Middle frontal gyrus (tissue), 1 donor: ENCODE measurements around the gene L3MBTL4.
"Not testable (repeated sequence)": the region's sequence is repeated elsewhere in the genome, so short reads cannot be mapped to it uniquely, and the experiment has no call there.

Experiments
- DNase-seq: peaks from one replicate; pipeline ENCODE4 v3.0.0-alpha.2; 2015; ENCODE audit warnings: low spot score; ENCODE audit errors: extremely low spot score

L3MBTL4 gene

DNA sequence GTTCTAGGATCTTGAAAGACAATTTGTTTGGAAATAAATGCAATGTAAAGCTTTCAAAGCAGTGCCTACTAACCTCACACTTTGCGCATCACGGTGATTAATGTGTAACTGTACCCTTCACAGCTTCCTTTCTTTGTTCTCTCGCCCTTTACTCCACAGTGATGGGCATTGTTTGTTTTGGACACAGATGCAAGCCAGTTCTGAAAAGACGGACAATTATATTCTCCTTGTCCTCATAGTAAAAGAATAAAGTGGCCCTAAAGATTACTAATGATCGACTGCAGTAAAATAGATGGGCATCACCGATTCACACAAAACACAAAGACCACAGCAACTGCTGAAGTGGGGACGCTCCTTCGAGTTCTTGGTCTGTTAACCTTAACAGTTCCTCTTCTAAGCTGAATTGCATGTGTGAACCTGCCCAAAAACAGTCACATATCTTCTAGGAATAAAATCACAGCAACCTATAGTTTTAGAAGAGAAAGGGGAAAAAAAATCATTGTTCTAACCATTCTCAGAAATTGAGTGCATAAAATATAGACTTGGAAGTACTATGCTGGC lies 7.7 kb downstream of the L3MBTL4 start:
- no peak for DNase-seq

GRCh38 chr18:6406075-6406909 lies 8.4 kb downstream of the L3MBTL4 start:
- no peak for DNase-seq

DNA sequence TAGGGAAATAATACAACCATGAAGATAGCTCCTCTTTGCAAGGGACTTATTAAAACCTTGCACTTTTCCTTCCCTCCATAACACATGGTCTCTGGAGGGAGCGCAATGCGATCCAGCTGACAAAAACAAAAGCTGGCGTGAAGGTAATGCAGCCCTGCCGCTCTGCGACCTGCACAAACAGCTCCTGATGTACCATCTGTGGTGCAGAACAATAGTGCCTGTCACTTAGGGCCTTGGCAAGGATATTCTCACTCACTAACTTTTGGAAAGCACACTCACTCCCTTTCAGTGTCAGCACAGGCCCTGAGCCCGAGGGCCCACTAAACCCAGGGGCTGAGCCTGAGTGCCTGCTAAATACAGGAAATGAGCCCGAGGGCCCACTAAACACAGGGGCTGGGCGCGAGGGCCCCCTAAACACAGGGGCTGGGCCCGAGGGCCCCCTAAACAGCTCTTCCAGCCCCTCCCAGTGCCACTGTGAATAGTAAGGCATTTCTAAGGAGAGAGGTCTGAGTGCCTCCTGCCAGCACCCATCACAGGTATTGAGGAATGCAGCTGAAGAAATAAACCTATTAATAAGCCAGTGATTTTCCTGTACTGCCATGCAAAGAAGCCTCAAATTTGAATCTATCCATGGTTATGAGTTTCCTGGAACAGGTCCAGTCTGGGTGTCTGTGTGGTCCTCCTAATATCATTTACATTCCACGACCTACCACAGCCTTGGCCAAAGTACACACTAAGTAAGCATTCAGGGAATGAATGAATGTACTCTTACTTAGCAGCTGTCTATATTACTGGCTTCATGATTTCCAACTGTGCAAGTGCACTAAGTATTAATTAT lies 9.3 kb downstream of the L3MBTL4 start:
- no peak for DNase-seq

DNA sequence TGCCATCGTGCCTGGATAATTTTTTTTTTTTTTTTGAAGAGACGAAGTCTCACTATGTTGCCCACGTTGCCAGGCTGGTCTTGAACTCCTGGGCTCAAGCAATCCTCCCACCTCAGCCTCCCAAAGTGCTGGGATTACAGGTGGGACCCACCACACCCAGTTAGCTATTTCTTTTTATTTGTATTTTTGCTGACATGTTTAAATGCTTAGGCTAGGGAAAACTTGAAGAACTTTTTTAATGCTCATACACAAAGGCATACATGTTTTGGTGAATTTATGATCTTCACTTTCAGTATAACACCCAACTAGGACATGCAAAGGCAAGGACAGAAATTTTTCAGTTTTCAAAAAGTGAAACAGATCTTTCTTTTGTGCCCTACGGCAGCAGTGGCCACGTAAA lies 9.9 kb downstream of the L3MBTL4 start:
- DNase-seq = no peak

DNA sequence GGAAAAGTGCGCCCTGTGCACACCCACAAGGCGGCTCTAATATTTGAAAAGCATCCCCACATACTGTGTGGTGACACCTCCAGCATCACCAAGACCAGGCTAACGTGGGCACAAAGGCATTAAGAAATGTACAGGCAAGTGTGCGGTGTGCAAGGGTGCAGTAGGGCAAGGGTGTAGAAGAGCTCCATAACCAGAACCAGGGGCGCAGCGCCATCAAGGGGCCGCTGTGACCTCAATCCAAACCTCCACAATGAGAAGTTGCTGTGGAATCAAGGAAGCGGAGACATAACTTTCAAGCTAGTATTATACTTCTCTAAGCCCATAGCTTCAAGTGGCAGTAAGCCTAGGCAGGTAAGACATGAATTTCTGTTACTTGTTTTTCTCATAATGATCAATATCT lies 13.0 kb downstream of the L3MBTL4 start:
- DNase-seq = no peak

GRCh38 chr18:6399776-6400175 lies 14.9 kb downstream of the L3MBTL4 start:
- no peak for DNase-seq

GRCh38 chr18:6397931-6398566 lies 16.7 kb downstream of the L3MBTL4 start:
- no peak for DNase-seq

DNA sequence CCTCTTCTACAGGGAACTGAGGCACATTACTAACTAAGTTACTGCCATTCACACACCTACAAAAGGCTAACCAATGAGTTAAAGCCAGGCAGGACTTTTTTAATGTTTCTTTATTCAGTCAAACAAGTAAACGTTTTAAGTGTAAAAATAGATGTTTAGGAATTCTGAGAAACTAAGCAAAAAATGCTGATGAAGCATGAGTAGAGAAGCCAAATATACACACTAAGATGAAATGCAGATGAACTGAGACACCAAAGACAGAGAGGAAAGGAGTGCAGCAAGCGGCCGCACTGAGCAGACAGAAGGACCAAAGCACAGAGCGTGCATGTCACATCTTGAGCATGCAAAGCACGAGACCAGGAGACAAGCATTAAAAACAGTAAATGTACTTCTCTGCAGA lies 17.9 kb downstream of the L3MBTL4 start:
- no peak for DNase-seq

DNA sequence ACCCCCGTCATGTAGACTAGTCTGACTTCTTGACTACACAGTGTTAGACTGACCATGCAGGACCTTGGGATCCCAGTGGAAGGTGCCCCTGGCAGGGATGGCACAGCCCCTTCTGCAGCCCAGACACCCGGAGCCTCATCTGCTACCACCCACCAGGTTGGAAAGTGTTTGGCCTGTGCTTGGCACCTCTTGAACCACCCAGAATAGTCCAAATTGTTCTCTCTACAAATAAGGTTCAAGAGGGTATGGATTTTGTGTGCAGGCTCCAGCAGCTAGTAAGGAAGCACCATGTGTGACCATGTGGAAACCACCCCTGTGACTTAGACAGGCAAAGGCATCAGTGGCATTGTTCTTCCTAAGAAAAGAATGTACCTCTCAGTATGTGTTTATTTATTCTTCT lies 18.4 kb downstream of the L3MBTL4 start:
- DNase-seq = no peak

- no peak for DNase-seq
These were observed 25.7 kb downstream of the L3MBTL4 start for GRCh38 chr18:6389005-6389404.

- DNase-seq = no peak
These were observed 31.7 kb downstream of the L3MBTL4 start for GRCh38 chr18:6382963-6383362.

- DNase-seq = not testable (repeated sequence)
These were observed 37.2 kb downstream of the L3MBTL4 start for GRCh38 chr18:6377473-6377872.

DNA sequence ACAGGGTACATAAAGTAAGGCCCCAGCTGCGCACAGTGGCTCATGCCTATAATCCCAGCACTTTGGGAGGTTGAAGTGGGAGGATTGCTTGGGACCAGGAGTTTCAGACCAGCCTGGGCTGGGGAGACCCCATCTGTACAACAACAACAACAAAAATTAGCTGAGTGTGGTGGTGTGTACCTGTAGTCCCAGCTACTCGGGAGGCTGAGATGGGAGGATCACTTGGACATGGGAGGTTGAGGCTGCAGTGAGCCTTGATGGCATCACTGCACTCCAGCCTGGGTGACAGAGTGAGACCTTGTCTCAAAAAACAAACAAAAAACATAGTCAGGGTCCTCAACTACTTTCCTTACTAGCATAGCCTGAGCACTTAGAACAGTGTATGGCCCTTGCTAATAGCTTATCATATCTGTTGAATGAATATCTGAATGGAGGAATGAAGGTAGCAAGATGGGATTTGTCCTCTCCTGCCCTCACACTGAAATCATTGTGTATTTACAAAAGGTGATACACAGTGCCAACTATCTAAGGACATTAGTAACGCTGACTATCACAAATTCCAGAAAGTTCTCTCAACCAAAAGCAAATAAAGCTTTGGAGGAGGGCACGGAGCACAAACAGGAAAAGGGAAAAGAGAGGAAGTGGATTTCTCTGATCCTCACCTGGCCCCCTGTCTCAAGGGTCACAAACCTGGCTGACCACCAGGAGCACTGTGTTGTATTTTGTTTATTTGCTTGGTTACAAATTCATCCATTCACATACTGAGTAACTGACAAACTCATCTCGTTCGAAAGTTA lies 38.1 kb downstream of the L3MBTL4 start:
- no peak for DNase-seq

DNA sequence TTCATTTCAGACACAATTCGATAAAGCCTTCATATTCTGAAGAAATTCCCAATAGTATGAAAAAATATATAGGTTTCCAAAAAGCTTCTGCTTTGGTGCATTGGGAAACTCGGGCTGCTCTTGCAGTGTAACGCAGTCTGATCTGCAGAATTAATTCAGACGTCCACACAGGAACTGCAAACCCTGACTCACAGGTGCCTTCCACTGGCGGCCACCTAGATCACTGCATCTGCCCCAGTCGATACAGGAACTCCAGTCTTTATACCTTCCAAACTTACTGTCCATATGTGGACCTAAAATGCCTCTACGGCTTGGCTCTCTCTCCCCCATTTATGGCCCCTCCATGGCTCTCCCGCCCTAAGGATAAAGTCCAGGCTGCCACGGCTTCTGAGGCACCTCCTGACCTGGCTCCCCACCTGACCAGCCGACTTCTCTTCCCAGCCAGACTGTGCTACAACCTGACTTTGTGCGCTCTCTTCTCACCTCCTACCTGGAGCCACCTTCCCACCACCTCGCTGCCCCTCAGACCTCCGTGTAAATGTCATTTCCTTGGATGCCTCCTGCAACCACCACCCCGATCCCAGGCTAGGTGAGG lies 39.7 kb downstream of the L3MBTL4 start:
- no peak for DNase-seq

GRCh38 chr18:6374340-6374739 lies 40.4 kb downstream of the L3MBTL4 start:
- no peak for DNase-seq

DNA sequence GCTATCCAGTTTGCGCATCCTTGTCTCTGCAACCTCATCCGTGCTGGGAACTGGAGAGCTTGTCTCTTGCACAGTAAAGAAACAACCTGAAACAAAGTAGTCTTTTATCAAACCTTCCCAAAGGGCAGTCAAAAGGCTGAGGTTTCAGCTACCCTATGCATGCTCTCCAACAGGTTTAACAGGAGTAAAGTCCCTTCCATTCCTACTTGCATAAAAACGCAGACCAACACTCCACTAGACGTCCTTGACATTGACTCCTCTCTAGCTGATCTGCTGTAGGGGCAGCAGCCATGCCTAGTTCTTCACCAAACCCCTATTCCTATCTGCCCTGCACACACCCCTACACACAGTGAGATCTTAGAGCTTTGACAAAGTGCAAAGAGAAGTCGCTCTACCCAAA lies 41.5 kb downstream of the L3MBTL4 start:
- no peak for DNase-seq

GRCh38 chr18:6370886-6371635 lies 43.6 kb downstream of the L3MBTL4 start:
- no peak for DNase-seq

DNA sequence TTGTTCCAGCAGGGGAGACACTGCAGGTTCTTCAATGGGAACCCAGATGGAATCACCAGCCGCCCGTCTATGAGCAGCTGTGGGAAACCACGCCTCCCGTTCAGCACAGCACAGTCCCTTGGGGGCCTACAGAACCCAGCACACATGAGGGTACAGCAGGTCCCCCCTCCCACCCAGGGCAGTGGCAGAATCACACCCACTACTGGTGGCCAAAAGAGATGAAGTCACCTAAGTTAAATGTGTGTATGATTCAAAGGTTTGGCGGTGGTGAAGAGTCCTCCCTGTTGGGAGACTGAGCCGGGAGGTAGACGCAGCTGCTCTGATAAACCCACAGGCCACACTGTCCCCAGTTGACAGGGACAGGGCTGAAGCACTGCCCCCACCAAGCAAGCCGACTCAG lies 44.3 kb downstream of the L3MBTL4 start:
- no peak for DNase-seq

DNA sequence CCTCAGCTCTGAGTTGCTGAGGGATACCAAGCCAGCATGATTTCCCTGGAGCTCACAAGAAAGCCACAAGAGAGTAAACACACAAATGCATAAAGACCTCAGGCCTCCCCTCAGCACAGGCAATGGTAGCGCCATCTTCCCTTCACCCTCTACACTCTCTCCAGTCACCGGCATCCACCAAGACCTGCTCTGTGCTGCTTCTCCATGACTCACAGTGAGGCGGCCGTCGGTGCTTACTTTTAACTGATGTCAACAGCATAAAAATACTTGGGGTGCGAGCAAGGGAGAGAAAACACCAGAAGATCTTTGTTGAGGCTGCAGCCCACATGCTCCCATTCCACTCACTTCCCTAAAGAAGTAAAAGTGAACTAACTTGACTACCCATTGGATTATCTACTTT lies 46.7 kb downstream of the L3MBTL4 start:
- DNase-seq = no peak

DNA sequence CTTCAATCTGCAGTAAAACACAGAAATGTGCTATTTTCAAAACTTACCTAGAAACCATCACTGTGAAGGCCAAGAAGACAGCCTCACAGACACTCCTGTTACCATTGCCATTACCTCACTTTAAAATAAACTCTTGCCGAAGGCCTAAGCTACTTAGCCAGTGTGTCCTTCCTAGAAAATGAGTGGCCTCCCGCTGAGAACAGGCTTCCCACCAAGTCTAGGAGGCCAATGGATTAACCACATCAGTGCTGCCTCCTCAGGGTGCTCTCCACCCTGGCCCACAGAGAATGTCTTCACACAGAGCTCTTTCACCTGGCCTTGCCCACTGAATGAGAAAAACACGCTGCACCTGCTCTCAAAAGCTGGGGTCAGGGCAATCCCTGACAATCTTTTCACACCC lies 47.5 kb downstream of the L3MBTL4 start:
- DNase-seq = no peak
